AG04449 (cell line): ENCODE measurements around the gene ADGRB3.

Experiments
- CTCF ChIA-PET: fragments of 350-600 bp; formaldehyde crosslinking; extraction: SDS; loops from one replicate; lab custom pipeline; 2021; ENCODE audit warnings: antibody characterized with exemption; lab: Yijun Ruan, JAX
- POLR2A ChIA-PET: fragments of 400-600, 350-600 bp; formaldehyde crosslinking; extraction: SDS; loops from one replicate; lab custom pipeline; 2020; ENCODE audit warnings: antibody characterized with exemption, inconsistent platforms; lab: Yijun Ruan, JAX
- DNase-seq: peaks from one replicate; pipeline ENCODE4 v3.0.0-alpha.2; 2010; ENCODE audit warnings: low read depth, low spot score
- H3K4me3 ChIP-seq: 2 replicates; pipeline ENCODE4 v1.5.1; 2011; ENCODE audit warnings: low read depth, mild to moderate bottlenecking, control low read depth, low read length
- CTCF ChIP-seq: IDR thresholded peaks from one replicate; pipeline ENCODE4 v1.5.1; 2011; ENCODE audit warnings: mild to moderate bottlenecking, moderate library complexity, low read length, control low read depth, inconsistent platforms; ENCODE audit not compliant: insufficient read depth; ENCODE audit errors: missing control alignments

The ADGRB3 gene

DNA sequence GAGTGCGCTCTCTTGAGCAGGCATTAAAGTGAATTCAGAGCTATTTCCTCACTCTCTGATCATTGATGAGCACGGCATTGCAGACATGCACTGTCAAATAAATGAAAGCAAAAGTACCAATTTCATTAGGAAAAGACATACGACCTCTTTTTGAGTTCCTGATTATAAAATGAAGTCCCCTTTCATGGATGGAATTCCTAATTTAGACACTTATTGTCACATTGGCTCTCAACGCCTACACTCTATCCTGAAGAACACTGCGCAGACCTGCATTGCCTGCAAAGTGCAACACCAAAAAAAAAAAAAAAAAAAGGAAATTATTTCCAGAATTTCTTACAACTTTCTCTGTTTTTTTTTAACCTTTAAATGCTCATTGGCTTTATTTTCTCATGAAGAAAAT, 1.6 kb downstream of the ADGRB3 start:
- no peak for TF ChIP-seq CTCF
- ChIA-PET CTCF (interaction anchor here (1.2 to 2.9 kb wide), 3 partner anchors 8 to 1471 kb away, joined by 3 to 13 read pairs (median 3); no protein-coding TSS in a partner anchor), POLR2A (no interaction called here)
- DNase-seq, result no peak
- no peak overlapping the region for H3K4me3 ChIP-seq

- DNase-seq, result no peak
- CTCF ChIA-PET, result interaction anchor here (0.8 to 2.9 kb wide), 5 partner anchors 9 to 1471 kb away, joined by 3 to 13 read pairs (median 3); no protein-coding TSS in a partner anchor
- POLR2A ChIA-PET, result no interaction called here
- TF ChIP-seq CTCF, result no peak
- no peak overlapping the region for H3K4me3 ChIP-seq
Measured at GRCh38 chr6:68637071-68637470, 2.0 kb downstream of the ADGRB3 start.

DNA sequence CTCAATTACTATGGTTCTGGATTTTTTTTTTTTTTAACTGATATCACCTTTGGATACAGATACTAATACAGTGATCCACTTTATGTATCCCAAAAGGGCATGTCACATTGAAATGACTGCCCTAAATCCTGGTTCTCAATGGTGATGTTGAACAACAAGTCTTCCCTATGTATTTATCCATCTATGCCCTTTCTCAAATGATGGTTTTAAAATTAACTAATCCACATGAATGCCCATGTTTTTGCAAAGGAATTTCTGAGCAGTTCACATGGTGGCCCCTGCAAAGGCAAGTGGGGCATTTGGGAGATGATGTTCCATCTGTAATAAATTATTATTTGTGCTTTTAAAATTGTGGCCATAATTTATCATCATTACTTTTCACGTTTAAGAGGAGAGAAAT, 2.7 kb downstream of the ADGRB3 start:
- CTCF ChIA-PET, result interaction anchor here (0.8 to 2.9 kb wide), 6 partner anchors 9 to 1470 kb away, joined by 3 to 13 read pairs (median 3); no protein-coding TSS in a partner anchor
- POLR2A ChIA-PET, result no interaction called here
- H3K4me3 ChIP-seq, result no peak overlapping the region
- TF ChIP-seq CTCF, result no peak
- DNase-seq, result no peak

DNA sequence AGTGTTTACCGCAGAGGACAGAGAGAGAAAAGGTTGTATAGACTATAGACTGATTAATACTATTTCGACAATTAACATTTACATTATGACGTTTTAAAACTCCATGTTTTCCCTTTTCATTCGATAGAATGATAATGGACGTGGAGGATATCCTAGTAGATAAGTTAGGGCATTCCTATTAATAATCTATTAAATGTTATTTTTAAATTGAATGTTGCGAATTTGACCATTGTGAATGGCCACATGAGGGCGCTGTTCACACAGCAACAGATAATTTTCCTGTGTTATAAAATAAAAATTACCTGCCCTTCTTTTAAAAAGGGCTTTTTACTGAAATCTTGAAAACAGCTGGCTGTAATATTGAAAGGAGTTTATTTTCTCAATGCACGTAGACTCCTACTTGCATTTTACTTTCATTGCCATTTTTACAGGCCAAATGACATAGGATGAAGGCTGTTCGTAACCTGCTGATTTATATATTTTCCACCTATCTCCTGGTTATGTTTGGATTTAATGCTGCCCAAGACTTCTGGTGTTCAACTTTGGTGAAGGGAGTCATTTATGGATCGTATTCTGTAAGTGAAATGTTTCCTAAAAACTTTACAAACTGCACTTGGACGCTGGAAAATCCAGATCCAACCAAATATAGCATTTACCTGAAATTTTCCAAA, 3.3 kb downstream of the ADGRB3 start:
- DNase-seq, result no peak
- peak; percentile 32 for TF ChIP-seq CTCF
- H3K4me3 ChIP-seq, result no peak overlapping the region
- ChIA-PET CTCF (interaction anchor here (0.9 to 2.9 kb wide), 6 partner anchors 8 to 1473 kb away, joined by 3 to 13 read pairs (median 3); no protein-coding TSS in a partner anchor), POLR2A (no interaction called here)

- ChIA-PET POLR2A (no interaction called here), CTCF (interaction anchor here (0.9 to 1.3 kb wide), 3 partner anchors 9 to 1472 kb away, joined by 3 read pairs; no protein-coding TSS in a partner anchor)
- H3K4me3 ChIP-seq, result no peak overlapping the region
- TF ChIP-seq CTCF, result no peak
- DNase-seq, result no peak
Measured at GRCh38 chr6:68639211-68639610, 4.1 kb downstream of the ADGRB3 start.

- ChIA-PET CTCF (interaction anchor here (1.2 kb wide), 1 partner anchor 1471 kb away, joined by 3 read pairs; no protein-coding TSS in a partner anchor), POLR2A (no interaction called here)
- DNase-seq, result no peak
- H3K4me3 ChIP-seq, result no peak overlapping the region
- TF ChIP-seq CTCF, result no peak
Measured at GRCh38 chr6:68639826-68640490, 4.9 kb downstream of the ADGRB3 start.
